ENCODE measurements around the gene SLC24A4. TPM values are rescaled to one million over a fixed set of nuclear protein-coding genes. Genes with fewer than 3 reads are reported as not detected.

SLC24A4 gene
- total and polyA plus RNA-seq, 4 donors: 0.47 to 2.4 (median 1.0) TPM

DNA sequence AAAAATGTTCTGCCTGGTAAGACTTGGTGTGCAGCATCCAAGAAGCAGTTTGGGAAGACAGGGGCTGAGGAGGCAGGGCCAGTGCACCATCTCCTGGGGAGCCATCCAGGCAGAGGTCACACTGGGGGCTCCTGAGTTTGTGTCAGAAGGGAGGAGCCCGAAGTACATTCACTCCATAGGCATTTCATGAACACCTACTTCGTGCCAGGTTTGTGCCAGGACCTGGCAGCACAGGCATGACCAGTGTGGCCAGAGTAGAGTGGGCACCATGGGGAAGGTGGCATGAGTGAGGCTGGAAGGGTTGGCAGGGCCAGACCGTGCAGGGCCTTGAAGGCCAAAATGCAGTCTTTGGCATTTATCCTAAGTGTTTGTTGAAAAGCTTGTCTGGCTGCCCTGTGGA, 104.1 kb downstream of the SLC24A4 start:
- WGBS, 2 donors: 84 to 90% methylated on average over 3 of the region's 3 CpGs
- TF ChIP-seq, protein P1, sequence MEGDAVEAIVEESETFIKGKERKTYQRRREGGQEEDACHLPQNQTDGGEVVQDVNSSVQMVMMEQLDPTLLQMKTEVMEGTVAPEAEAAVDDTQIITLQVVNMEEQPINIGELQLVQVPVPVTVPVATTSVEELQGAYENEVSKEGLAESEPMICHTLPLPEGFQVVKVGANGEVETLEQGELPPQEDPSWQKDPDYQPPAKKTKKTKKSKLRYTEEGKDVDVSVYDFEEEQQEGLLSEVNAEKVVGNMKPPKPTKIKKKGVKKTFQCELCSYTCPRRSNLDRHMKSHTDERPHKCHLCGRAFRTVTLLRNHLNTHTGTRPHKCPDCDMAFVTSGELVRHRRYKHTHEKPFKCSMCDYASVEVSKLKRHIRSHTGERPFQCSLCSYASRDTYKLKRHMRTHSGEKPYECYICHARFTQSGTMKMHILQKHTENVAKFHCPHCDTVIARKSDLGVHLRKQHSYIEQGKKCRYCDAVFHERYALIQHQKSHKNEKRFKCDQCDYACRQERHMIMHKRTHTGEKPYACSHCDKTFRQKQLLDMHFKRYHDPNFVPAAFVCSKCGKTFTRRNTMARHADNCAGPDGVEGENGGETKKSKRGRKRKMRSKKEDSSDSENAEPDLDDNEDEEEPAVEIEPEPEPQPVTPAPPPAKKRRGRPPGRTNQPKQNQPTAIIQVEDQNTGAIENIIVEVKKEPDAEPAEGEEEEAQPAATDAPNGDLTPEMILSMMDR (IDR thresholded peaks at IDR 0.05; ENCODE audit: control extremely low read depth, extremely low read depth): no peak
- DNase-seq: no peak
- no peaks in the 10 kb centered on the region for H3K9me3 ChIP-seq (ENCODE audit: control insufficient read depth in 4 of 4, insufficient read depth in 3 of 4, low read length in 3 of 4)
- no peak overlapping the region for H3K9ac ChIP-seq (ENCODE audit: insufficient read depth in 1 of 2, low read length in 2 of 2)
- no peak for ATAC-seq (ENCODE audit: insufficient read depth, low FRiP score)
- H3K27ac ChIP-seq (ENCODE audit: low read depth in 1 of 2, low read length in 1 of 2): no peak overlapping the region
- no peaks in the 10 kb centered on the region for H3K4me1 ChIP-seq (ENCODE audit: control insufficient read depth in 5 of 5, insufficient read depth in 5 of 5, low read length in 5 of 5)
- no peak overlapping the region for H3K4me3 ChIP-seq
- no peaks in the 10 kb centered on the region for H3K27me3 ChIP-seq (ENCODE audit: control insufficient read depth in 3 of 3, insufficient read depth in 3 of 3, low read length in 2 of 3)
- H3K36me3 ChIP-seq (ENCODE audit: control insufficient read depth in 4 of 4, insufficient read depth in 4 of 4, low read length in 4 of 4): no peaks in the 10 kb centered on the region

DNA sequence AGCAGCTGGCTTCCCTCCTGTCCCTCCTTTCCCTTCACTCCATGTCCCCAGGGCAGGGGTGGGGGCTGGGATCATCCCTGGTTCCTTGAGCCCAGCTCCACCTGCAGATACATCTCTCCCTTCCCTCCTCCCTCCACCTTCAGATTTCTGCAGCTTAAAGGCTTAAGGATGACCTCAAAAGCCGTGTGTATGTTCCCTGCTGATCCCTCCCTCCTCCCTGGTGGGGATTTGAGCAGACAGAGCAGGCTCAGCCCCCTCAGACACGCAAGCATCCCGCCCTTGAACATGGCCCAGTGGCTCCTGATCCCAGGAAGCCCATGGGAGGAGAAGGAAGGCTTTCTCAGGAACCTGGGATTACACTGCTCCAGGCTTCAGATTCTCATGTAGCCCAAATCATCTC, 107.7 kb downstream of the SLC24A4 start:
- no peaks in the 10 kb centered on the region for H3K36me3 ChIP-seq (ENCODE audit: control insufficient read depth in 4 of 4, insufficient read depth in 4 of 4, low read length in 4 of 4)
- no peaks in the 10 kb centered on the region for H3K4me1 ChIP-seq (ENCODE audit: control insufficient read depth in 5 of 5, insufficient read depth in 5 of 5, low read length in 5 of 5)
- 80 to 91% methylated on average over 3 of the region's 3 CpGs for WGBS, 2 donors
- H3K9me3 ChIP-seq (ENCODE audit: control insufficient read depth in 4 of 4, insufficient read depth in 3 of 4, low read length in 3 of 4): peaks cover 0 to 5% (median 2%) of the 10 kb centered on the region in 4 donors
- H3K27me3 ChIP-seq (ENCODE audit: control insufficient read depth in 3 of 3, insufficient read depth in 3 of 3, low read length in 2 of 3): no peaks in the 10 kb centered on the region
- no peak overlapping the region for H3K27ac ChIP-seq (ENCODE audit: low read depth in 1 of 2, low read length in 1 of 2)
- H3K9ac ChIP-seq (ENCODE audit: insufficient read depth in 1 of 2, low read length in 2 of 2): no peak overlapping the region
- TF ChIP-seq, protein P1 (IDR thresholded peaks at IDR 0.05; ENCODE audit: control extremely low read depth, extremely low read depth): no peak
- no peak for ATAC-seq (ENCODE audit: insufficient read depth, low FRiP score)
- no peak overlapping the region for H3K4me3 ChIP-seq
- DNase-seq: no peak

DNA sequence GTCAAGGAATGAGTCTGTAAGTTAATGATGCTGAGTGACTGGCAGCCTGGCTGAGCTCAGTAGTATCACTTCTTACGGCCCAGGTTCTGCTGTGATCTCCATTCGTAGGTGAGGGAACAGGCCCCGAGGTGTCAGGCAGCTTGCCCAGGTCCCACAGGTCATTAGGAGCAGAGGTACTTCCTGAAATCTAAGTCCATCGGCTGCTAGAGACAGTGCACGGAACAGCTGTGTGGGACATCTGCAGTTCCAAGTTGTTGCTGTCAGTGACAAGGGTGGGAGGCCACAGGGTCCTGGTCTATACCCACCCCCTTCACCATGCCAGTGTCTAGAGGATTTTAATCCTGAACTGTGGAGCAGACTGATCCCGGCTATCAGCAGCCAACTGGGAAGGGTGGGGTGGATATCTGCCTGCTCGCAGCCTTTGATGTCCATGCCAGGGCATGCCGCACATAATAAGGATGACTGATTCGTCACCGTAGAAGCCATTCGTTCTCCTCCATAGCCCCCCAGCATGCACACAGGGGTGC, 108.3 kb downstream of the SLC24A4 start:
- no peak overlapping the region for H3K4me3 ChIP-seq
- H3K36me3 ChIP-seq (ENCODE audit: control insufficient read depth in 4 of 4, insufficient read depth in 4 of 4, low read length in 4 of 4): no peaks in the 10 kb centered on the region
- 74 to 79% methylated on average over 11 of the region's 11 CpGs for WGBS, 2 donors
- TF ChIP-seq, protein P1 (IDR thresholded peaks at IDR 0.05; ENCODE audit: control extremely low read depth, extremely low read depth): no peak
- ATAC-seq (ENCODE audit: insufficient read depth, low FRiP score): no peak
- peaks cover 0 to 5% (median 2%) of the 10 kb centered on the region in 4 donors for H3K9me3 ChIP-seq (ENCODE audit: control insufficient read depth in 4 of 4, insufficient read depth in 3 of 4, low read length in 3 of 4)
- DNase-seq: no peak
- H3K9ac ChIP-seq (ENCODE audit: insufficient read depth in 1 of 2, low read length in 2 of 2): no peak overlapping the region
- no peaks in the 10 kb centered on the region for H3K4me1 ChIP-seq (ENCODE audit: control insufficient read depth in 5 of 5, insufficient read depth in 5 of 5, low read length in 5 of 5)
- H3K27me3 ChIP-seq (ENCODE audit: control insufficient read depth in 3 of 3, insufficient read depth in 3 of 3, low read length in 2 of 3): no peaks in the 10 kb centered on the region
- H3K27ac ChIP-seq (ENCODE audit: low read depth in 1 of 2, low read length in 1 of 2): no peak overlapping the region

DNA sequence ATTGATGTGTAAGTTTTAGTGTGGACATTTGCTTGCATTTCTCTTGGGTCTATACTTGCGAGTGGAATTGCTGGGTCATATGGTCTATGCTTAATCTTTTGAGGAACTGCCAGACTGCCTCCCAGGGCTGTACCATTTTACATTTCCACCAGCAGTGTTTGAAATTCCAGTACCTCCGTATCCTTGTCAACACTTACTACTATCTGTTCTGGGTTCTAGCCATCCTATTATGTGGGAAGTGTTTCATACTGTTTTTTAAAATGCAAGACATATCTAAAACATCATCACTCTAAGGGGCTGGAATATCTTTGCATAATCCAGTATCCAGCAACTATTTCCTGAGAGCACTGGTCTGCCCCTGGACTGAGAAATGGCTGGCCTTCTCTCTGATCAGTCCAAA, 110.4 kb downstream of the SLC24A4 start:
- Histone ChIP-seq H3K4me3 (no peak overlapping the region), H3K9me3 (ENCODE audit: control insufficient read depth in 4 of 4, insufficient read depth in 3 of 4, low read length in 3 of 4) (peaks cover 0 to 5% (median 2%) of the 10 kb centered on the region in 4 donors), H3K27me3 (ENCODE audit: control insufficient read depth in 3 of 3, insufficient read depth in 3 of 3, low read length in 2 of 3) (no peaks in the 10 kb centered on the region), H3K36me3 (ENCODE audit: control insufficient read depth in 4 of 4, insufficient read depth in 4 of 4, low read length in 4 of 4) (no peaks in the 10 kb centered on the region), H3K27ac (ENCODE audit: low read depth in 1 of 2, low read length in 1 of 2) (no peak overlapping the region), H3K9ac (ENCODE audit: insufficient read depth in 1 of 2, low read length in 2 of 2) (no peak overlapping the region), H3K4me1 (ENCODE audit: control insufficient read depth in 5 of 5, insufficient read depth in 5 of 5, low read length in 5 of 5) (peaks cover 0 to 4% (median 0%) of the 10 kb centered on the region in 5 donors)
- ATAC-seq (ENCODE audit: insufficient read depth, low FRiP score) (no peak), DNase-seq (no peak)
- TF ChIP-seq, protein P1 (IDR thresholded peaks at IDR 0.05; ENCODE audit: control extremely low read depth, extremely low read depth): no peak
- 97 to 99% methylated on average over 2 of the region's 2 CpGs for WGBS, 2 donors

All from lung (tissue), 12 donors.